GM12878 (cell line): ENCODE data around the gene ELP4. TPM values are rescaled to one million over a fixed set of nuclear protein-coding genes. Genes with fewer than 3 reads are reported as not detected.

Experiments
- ATAC-seq: fragments of 200-7000 bp; cut with Tn5 transposase; 3 replicates; pipeline ENCODE4 v1.9.1; 2020; ENCODE audit warnings: mild to moderate bottlenecking, moderate library complexity
- BruUV-seq: library from RNA; stranded (reverse); fragments of 400-500 nt; replicated peaks from 2 replicates; lab custom pipeline; 2021; lab: Mats Ljungman, UMichigan
- CTCF ChIA-PET: fragments of 300-600 bp; sonication (Branson Sonifier 250); formaldehyde crosslinking; extraction: SDS; loops from one replicate; lab custom pipeline; 2021; ENCODE audit warnings: inconsistent platforms; lab: Yijun Ruan, JAX
- POLR2A ChIA-PET: fragments of 350-600 bp; formaldehyde crosslinking; extraction: SDS; loops from one replicate; lab custom pipeline; 2021; ENCODE audit warnings: inconsistent platforms; lab: Charles Lee
- RAD21 ChIA-PET: fragments of 300-600 bp; sonication (Branson Sonifier 250); formaldehyde crosslinking; loops from one replicate; lab custom pipeline; 2023; ENCODE audit warnings: antibody characterized with exemption; ENCODE audit not compliant: unreplicated experiment; lab: Charles Lee
- SMC1A ChIA-PET: fragments of 300-600 bp; sonication (Branson Sonifier 250); formaldehyde crosslinking; loops from one replicate; lab custom pipeline; 2023; ENCODE audit not compliant: unreplicated experiment, uncharacterized antibody; lab: Charles Lee
- DNase-seq: peaks from one replicate; pipeline ENCODE4 v3.0.0-alpha.2; 2011; ENCODE audit warnings: low read depth, low spot score
- FAIRE-seq: peaks from 3 replicates; lab custom pipeline; 2011; peaks lifted over from hg19 to GRCh38; lab: Jason Lieb, UNC
- H2AFZ ChIP-seq: 2 replicates; pipeline ENCODE4 v1.6.0; 2011; ENCODE audit warnings: low read depth, low read length, control low read depth; ENCODE audit not compliant: control insufficient read depth
- H3K27ac ChIP-seq: 2 replicates; pipeline ENCODE4 v1.5.1; 2011; ENCODE audit warnings: control low read depth; ENCODE audit not compliant: control insufficient read depth, insufficient read depth
- H3K27me3 ChIP-seq, 2 experiments: replicated peaks in 1 of 2; 2 replicates each; pipeline versions ENCODE4 v1.6.0 to v1.6.1; 2011; ENCODE audit warnings: low read length in 1 of 2; ENCODE audit not compliant: control insufficient read depth in 2 of 2, insufficient read depth in 2 of 2
- H3K36me3 ChIP-seq, 2 experiments: 2 replicates each; pipeline ENCODE4 v1.5.1; 2011; ENCODE audit warnings: low read length in 1 of 2; ENCODE audit not compliant: control insufficient read depth in 2 of 2, insufficient read depth in 2 of 2
- H3K4me1 ChIP-seq: 2 replicates; pipeline ENCODE4 v1.6.1; 2011; ENCODE audit warnings: mild to moderate bottlenecking, low read length, moderate library complexity, mixed read lengths; ENCODE audit not compliant: control insufficient read depth, insufficient read depth
- H3K4me2 ChIP-seq: 2 replicates; pipeline ENCODE4 v1.6.0; 2011; ENCODE audit warnings: control low read depth; ENCODE audit not compliant: control insufficient read depth, insufficient read depth
- H3K4me3 ChIP-seq: fragments of 200-600 bp; sonication (generic); 2 replicates; pipeline ENCODE4 v1.5.1; 2016
- H3K79me2 ChIP-seq: 2 replicates; pipeline ENCODE4 v1.6.0; 2011; ENCODE audit warnings: low read length; ENCODE audit not compliant: control insufficient read depth, insufficient read depth
- H3K9ac ChIP-seq: 2 replicates; pipeline ENCODE4 v1.8.0; 2011; ENCODE audit warnings: low read length, control low read depth, mixed read lengths; ENCODE audit not compliant: control insufficient read depth, insufficient read depth
- H3K9me3 ChIP-seq: replicated peaks from 3 replicates; pipeline ENCODE4 v1.5.1; 2011; ENCODE audit warnings: mild to moderate bottlenecking, low read length; ENCODE audit not compliant: control insufficient read depth, insufficient read depth
- H4K20me1 ChIP-seq: 2 replicates; pipeline ENCODE4 v1.6.0; 2011; ENCODE audit not compliant: control insufficient read depth, insufficient read depth
- EED ChIP-seq: sonication (generic); IDR thresholded peaks from 2 replicates; pipeline ENCODE4 v1.6.1; 2016; ENCODE audit warnings: antibody characterized with exemption, low read depth
- GABPA ChIP-seq: IDR thresholded peaks from 2 replicates; pipeline ENCODE4 v1.6.1; 2014; ENCODE audit warnings: antibody characterized with exemption, low read depth, mild to moderate bottlenecking, inconsistent platforms
- JUNB ChIP-seq: IDR thresholded peaks from 2 replicates; pipeline ENCODE4 v1.6.1; 2016; ENCODE audit warnings: antibody characterized with exemption, mild to moderate bottlenecking
- MEF2A ChIP-seq: IDR thresholded peaks from 2 replicates; pipeline ENCODE4 v1.6.1; 2011; ENCODE audit warnings: low read depth, mild to moderate bottlenecking, low read length, moderate library complexity; ENCODE audit not compliant: insufficient read depth
- NBN ChIP-seq: fragments of 450-650 bp; IDR thresholded peaks from 2 replicates; pipeline ENCODE4 v1.6.1; 2016
- POLR2AphosphoS5 ChIP-seq: IDR thresholded peaks from 2 replicates; pipeline ENCODE4 v1.6.1; 2011; ENCODE audit warnings: mild to moderate bottlenecking, low read length, inconsistent platforms
- RFX5 ChIP-seq: IDR thresholded peaks from 2 replicates; pipeline ENCODE4 v1.6.1; 2011; ENCODE audit warnings: low read depth, low read length, improper control_type of control experiment
- ZBED1 ChIP-seq: IDR thresholded peaks from 2 replicates; pipeline ENCODE4 v1.6.1; 2016; ENCODE audit warnings: borderline replicate concordance
- WGBS: methylation state at CpG from one replicate; pipeline ENCODE4 v1.1.6; 2016; ENCODE audit warnings: low lambda C conversion rate; ENCODE audit not compliant: insufficient replicate concordance, insufficient coverage; ENCODE audit errors: missing lambda C conversion rate; 5-methylcytosine and 5-hydroxymethylcytosine counted together
- in situ Hi-C: fragments of 300-500 bp; cut with MboI; formaldehyde crosslinking; loops from 9 replicates; pipeline ENCODE4 v1.14.3; 2018; ENCODE audit warnings: mixed read lengths
- intact Hi-C: fragments of 100-400 bp; cut with micrococcal nuclease; formaldehyde crosslinking; loops from one replicate; pipeline ENCODE4 v1.14.2; 2022; ENCODE audit not compliant: unreplicated experiment
- polyA plus RNA-seq, 11 experiments: library from polyadenylated mRNA; depleted of rRNA in 4 of 11; unstranded in 6 of 11; stranded (reverse) in 5 of 11; fragments of >200 nt; fragmentation: Nextera tagmentation in 4 of 11; fragmentation: Illumina TruSeq in 1 of 11; extraction: Ambion mirVana in 4 of 11; extraction: Trizol in 1 of 11; gene quantifications; 1 replicate in 1 of 11; 2 replicates in 10 of 11; pipeline versions ENCODE4 v1.2.1 to v1.2.3, GENCODE V29; 2011 to 2016; ENCODE audit warnings: inconsistent platforms in 2 of 11, missing spikeins in 2 of 11, low read depth in 1 of 11
- total RNA-seq, 4 experiments: library from RNA; depleted of rRNA in 3 of 4; stranded (reverse); fragments of >200 nt in 3 of 4; fragmentation: Illumina TruSeq in 1 of 4; extraction: Trizol in 1 of 4; gene quantifications; 2 replicates each; pipeline versions ENCODE4 v1.2.1 to v1.2.3, GENCODE V29; 2013 to 2021
- TF ChIP-seq, protein P1 (sequence below): fragments of 450-650 bp; IDR thresholded peaks from 2 replicates; pipeline ENCODE4 v1.6.1; 2017; ENCODE audit warnings: mild to moderate bottlenecking, low read depth, inconsistent platforms; ENCODE audit not compliant: poor library complexity, severe bottlenecking

ELP4 gene
- total and polyA plus RNA-seq, 10 of the 15 experiments (the other 5 are each of a cell fraction or from before 2014, with no cell fraction given): 17.7 to 36.1 (median 27.0) TPM

DNA sequence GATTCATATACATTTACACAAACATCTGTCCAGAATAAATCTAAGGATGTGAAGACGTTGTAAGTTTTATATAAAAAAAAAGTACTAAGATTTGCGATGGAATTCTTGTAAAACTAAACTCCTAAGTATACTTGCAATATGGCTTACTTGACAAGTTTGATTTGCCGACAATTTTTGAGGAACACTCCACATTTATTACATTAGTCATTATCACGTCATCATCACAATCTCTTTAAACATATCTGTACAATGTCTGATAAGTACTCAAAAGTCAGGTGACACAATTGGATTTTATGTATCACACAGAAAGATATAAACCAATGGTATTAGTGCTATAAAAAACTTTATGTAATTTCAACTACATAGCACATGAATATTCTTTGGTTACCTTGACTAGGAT is 30.5 kb upstream of the ELP4 start:
- H3K4me3 ChIP-seq: no peak overlapping the region
- DNase-seq (no peak), ATAC-seq (no peak), FAIRE-seq (no peak)
- H3K27ac ChIP-seq: no peak overlapping the region
- CTCF ChIA-PET: interaction anchor here (0.8 kb wide), 1 partner anchor 479 kb away, joined by 3 read pairs; no protein-coding TSS in a partner anchor
- BruUV-seq: no TSS peak
- no peak overlapping the region for H2AFZ ChIP-seq
- H3K4me1 ChIP-seq: no peaks in the 10 kb centered on the region
- SMC1A ChIA-PET: interaction anchor here (1.4 kb wide), 1 partner anchor 162 kb away, joined by 5 read pairs; no protein-coding TSS in a partner anchor
- POLR2A ChIA-PET: no interaction called here
- RAD21 ChIA-PET: interaction anchor here (1.5 kb wide), 1 partner anchor 479 kb away, joined by 6 read pairs; no protein-coding TSS in a partner anchor
- H3K27me3 ChIP-seq: no peaks in the 10 kb centered on the region
- 93% methylated on average over 4 of the region's 4 CpGs for WGBS
- H3K36me3 ChIP-seq: no peaks in the 10 kb centered on the region
- intact Hi-C loops: no loop called here
- no peaks in the 10 kb centered on the region for H4K20me1 ChIP-seq
- no peak overlapping the region for H3K9ac ChIP-seq
- in situ Hi-C loops: no loop called here
- H3K9me3 ChIP-seq: no peaks in the 10 kb centered on the region; the same call in 2 of the 3 replicates
- H3K79me2 ChIP-seq: no peaks in the 10 kb centered on the region; the same call in 1 of the 2 replicates
- no peak for TF ChIP-seq GABPA
- no peak for TF ChIP-seq NBN
- no peak for TF ChIP-seq ZBED1
- TF ChIP-seq JUNB: no peak
- H3K4me2 ChIP-seq: no peak overlapping the region

DNA sequence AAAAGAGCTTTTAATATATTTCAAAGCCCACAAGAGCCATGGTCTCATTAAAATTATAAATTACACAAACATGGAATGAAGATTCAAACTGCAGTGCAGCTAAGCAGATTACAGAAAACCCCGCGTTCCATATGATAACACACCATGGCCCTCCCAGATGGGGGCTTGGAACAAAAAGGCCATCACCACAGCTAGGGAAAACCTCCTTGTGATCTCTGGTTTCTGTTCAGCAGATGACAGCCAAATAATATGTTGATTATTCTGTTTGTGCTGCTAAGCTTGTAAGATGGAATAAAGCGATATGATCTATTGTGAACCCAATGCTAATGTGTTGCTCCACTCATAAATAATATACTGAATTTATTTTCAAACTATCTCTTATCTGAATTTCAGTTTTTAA is 28.6 kb upstream of the ELP4 start:
- FAIRE-seq: no peak
- Histone ChIP-seq H3K9ac (no peak overlapping the region), H3K27me3 (no peaks in the 10 kb centered on the region), H3K79me2 (no peaks in the 10 kb centered on the region; the same call in 1 of the 2 replicates), H4K20me1 (no peaks in the 10 kb centered on the region), H3K27ac (no peak overlapping the region), H3K4me2 (no peak overlapping the region), H3K36me3 (no peaks in the 10 kb centered on the region), H3K4me3 (no peak overlapping the region), H2AFZ (no peak overlapping the region), H3K9me3 (no peaks in the 10 kb centered on the region; the same call in 2 of the 3 replicates), H3K4me1 (no peaks in the 10 kb centered on the region)
- intact Hi-C loops (no loop called here), in situ Hi-C loops (no loop called here)
- ChIA-PET POLR2A (interaction anchor here (0.6 kb wide), 1 partner anchor 81 kb away, joined by 5 read pairs; no protein-coding TSS in a partner anchor), CTCF (no interaction called here), RAD21 (interaction anchor here (1.1 kb wide), 1 partner anchor 170 kb away, joined by 3 read pairs; no protein-coding TSS in a partner anchor), SMC1A (no interaction called here)
- TF ChIP-seq RFX5: no peak
- TF ChIP-seq POLR2AphosphoS5: no peak
- TF ChIP-seq, protein P1, sequence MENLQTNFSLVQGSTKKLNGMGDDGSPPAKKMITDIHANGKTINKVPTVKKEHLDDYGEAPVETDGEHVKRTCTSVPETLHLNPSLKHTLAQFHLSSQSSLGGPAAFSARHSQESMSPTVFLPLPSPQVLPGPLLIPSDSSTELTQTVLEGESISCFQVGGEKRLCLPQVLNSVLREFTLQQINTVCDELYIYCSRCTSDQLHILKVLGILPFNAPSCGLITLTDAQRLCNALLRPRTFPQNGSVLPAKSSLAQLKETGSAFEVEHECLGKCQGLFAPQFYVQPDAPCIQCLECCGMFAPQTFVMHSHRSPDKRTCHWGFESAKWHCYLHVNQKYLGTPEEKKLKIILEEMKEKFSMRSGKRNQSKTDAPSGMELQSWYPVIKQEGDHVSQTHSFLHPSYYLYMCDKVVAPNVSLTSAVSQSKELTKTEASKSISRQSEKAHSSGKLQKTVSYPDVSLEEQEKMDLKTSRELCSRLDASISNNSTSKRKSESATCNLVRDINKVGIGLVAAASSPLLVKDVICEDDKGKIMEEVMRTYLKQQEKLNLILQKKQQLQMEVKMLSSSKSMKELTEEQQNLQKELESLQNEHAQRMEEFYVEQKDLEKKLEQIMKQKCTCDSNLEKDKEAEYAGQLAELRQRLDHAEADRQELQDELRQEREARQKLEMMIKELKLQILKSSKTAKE: no peak
- TF ChIP-seq MEF2A: no peak
- TF ChIP-seq EED: no peak
- no TSS peak for BruUV-seq
- DNase-seq: no peak
- WGBS: 98% methylated on average over 3 of the region's 3 CpGs
- no peak for ATAC-seq
